ENCODE results near the gene CALU. TPM values are rescaled to one million over a fixed set of nuclear protein-coding genes. Genes with fewer than 3 reads are reported as not detected.

Gene CALU
- total and polyA plus RNA-seq, 10 of the 15 experiments (the other 5 are each of a cell fraction or from before 2014, with no cell fraction given): 31.2 to 75.6 (median 42.1) TPM

DNA sequence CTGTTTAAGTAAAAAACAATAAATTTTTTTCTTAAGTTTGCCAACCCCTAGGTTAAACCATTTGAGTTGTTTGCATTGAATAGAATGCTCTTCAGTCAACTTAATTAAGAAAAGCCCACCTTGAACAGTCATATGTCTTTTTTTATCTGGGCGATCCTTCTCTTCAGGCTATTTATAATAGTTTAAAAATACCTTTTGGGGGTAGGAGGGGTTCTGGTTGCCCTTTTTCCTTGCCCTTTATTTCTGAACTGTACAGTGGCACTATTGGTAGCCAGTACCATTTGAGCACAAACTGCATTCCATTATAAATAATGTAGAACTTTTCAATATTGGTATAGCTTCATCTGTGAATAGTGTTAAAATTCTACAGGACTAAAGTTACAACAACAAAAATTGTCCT is 13.1 kb downstream of the CALU start (continued):
- no peak for TF ChIP-seq SKIL (IDR thresholded peaks at IDR 0.05; ENCODE audit: low read depth, poor library complexity, severe bottlenecking)
- no peak for TF ChIP-seq STAT3 (IDR thresholded peaks at IDR 0.05; ENCODE audit: low read depth, low read length)
- no peak for TF ChIP-seq SRF (IDR thresholded peaks at IDR 0.05; ENCODE audit: low read depth in 2 of 2, low read length in 2 of 2)
- no peak for TF ChIP-seq NR2F1 (conservative IDR thresholded peaks at IDR 0.05)
- no peak for TF ChIP-seq E2F8 (IDR thresholded peaks at IDR 0.05; ENCODE audit: low read depth, partially characterized antibody)

- no peak overlapping the region for H3K9ac ChIP-seq (ENCODE audit: control insufficient read depth, insufficient read depth, low read length)
- in situ Hi-C loops (cut with MboI) (no loop called here), intact Hi-C loops (cut with micrococcal nuclease; ENCODE audit: unreplicated experiment) (no loop called here)
- BruUV-seq (replicated peaks): no TSS peak
- no peak overlapping the region for H2AFZ ChIP-seq (ENCODE audit: control insufficient read depth, low read depth, low read length)
- POLR2A ChIA-PET: interaction anchor here (0.6 to 1.1 kb wide), 3 partner anchors 13 to 297 kb away, joined by 3 to 5 read pairs (median 4); no protein-coding TSS in a partner anchor
- no peaks in the 10 kb centered on the region; the same call in 1 of the 2 replicates for H3K79me2 ChIP-seq (ENCODE audit: control insufficient read depth, insufficient read depth, low read length)
- H3K4me3 ChIP-seq: no peak overlapping the region
- H3K9me3 ChIP-seq (replicated peaks; ENCODE audit: control insufficient read depth, insufficient read depth, low read length): no peaks in the 10 kb centered on the region
- WGBS (ENCODE audit: insufficient coverage, insufficient replicate concordance, low lambda C conversion rate, missing lambda C conversion rate): 83% methylated on average over 2 of the region's 2 CpGs
- RAD21 ChIA-PET (ENCODE audit: unreplicated experiment): interaction anchor here (0.7 kb wide), 1 partner anchor 41 kb away, joined by 3 read pairs; no protein-coding TSS in a partner anchor
- H3K27ac ChIP-seq (ENCODE audit: control insufficient read depth, insufficient read depth): no peak overlapping the region
- TF ChIP-seq CBX3 (IDR thresholded peaks at IDR 0.05; ENCODE audit: borderline replicate concordance, low read depth): no peak
- DNase-seq (ENCODE audit: low read depth, low spot score) (no peak), FAIRE-seq (no peak), ATAC-seq (no peak)
- H3K4me2 ChIP-seq (ENCODE audit: control insufficient read depth, insufficient read depth): no peak overlapping the region
- no peaks in the 10 kb centered on the region for H3K27me3 ChIP-seq (replicated peaks in 1 of 2; ENCODE audit: control insufficient read depth in 2 of 2, insufficient read depth in 2 of 2, low read length in 1 of 2)
- CTCF ChIA-PET: interaction anchor here (0.9 to 1.0 kb wide), 2 partner anchors 12 to 330 kb away, joined by 3 to 4 read pairs; no protein-coding TSS in a partner anchor
- H4K20me1 ChIP-seq (ENCODE audit: control insufficient read depth, insufficient read depth): no peaks in the 10 kb centered on the region
- H3K36me3 ChIP-seq (ENCODE audit: control insufficient read depth in 2 of 2, insufficient read depth in 2 of 2, low read length in 1 of 2): peaks cover 2 to 15% of the 10 kb centered on the region in 2 experiments; a peak in 3 of 4 replicates
- SMC1A ChIA-PET (ENCODE audit: uncharacterized antibody, unreplicated experiment): interaction anchor here (0.8 to 1.7 kb wide), 3 partner anchors 9 to 15 kb away, joined by 3 to 5 read pairs (median 4); no protein-coding TSS in a partner anchor
- H3K4me1 ChIP-seq (ENCODE audit: control insufficient read depth, insufficient read depth, low read length): no peaks in the 10 kb centered on the region
Measured at GRCh38 chr7:128755075-128755818, 16.1 kb downstream of the CALU start.
